NCI-H69 (cell line): Measurements from ENCODE around the gene INPP4B.
"Not testable (repeated sequence)": the region's sequence is repeated elsewhere in the genome, so short reads cannot be mapped to it uniquely, and the experiment has no call there.

Experiments used
- DNase-seq: peaks from one replicate; lab custom pipeline; 2025; lab: John Stamatoyannopoulos, UW

INPP4B gene

DNA sequence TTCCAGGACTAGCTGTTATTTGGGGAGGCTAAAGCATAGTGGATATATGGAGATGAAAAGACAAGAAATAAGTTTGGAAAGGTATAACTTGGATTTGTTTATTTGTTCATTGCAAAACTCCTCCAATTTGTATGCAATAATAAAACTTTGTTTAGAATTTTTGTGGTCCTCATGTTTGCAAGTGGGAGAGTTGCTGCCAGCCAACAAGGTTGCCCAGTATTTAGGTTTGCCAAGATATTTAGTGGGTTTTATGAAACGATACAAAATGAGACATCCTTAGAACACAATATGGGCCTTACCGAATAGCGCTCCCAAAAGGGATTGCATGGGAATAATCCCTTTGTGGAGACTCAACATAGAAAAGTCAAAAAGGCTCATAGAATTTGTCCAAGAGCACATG lies 162.1 kb downstream of the INPP4B start:
- DNase-seq: no peak

DNA sequence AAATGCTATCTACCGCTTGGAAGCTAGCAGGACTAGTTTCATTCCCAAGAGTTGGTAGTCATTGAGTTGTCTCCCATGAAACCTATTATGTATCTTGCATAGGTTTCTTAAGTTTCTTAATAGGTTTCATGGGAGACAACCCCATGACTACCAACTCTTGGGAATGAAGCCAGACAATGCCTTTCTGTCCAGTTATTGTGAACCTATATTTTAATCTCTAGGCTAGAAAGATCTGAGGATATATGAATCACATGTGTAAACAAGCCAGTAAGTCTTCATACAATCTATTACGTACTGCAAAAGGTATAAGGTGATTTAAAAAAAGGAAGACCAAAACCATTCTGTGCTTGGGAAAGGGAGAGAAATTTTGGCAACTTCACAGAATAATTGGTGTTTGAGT lies 162.6 kb downstream of the INPP4B start:
- DNase-seq: no peak

DNA sequence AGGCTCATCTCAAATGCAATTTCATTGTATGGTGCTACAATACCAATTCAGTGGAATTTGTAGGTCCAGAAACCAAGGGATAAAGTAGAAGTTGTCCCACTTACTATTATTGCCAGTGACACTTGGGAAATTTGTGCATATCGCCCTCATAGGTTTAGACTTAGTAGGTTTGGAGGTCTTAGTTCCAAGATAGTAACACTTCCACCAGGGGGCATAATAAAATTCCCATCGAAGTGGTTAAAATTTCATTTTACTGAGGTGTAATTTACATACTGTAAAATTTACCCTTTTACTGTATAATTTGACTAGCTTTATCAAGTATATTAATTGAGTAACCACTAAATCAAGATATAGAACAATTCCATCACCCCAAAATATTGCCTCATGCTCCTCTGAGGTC lies 174.6 kb downstream of the INPP4B start:
- no peak for DNase-seq

DNA sequence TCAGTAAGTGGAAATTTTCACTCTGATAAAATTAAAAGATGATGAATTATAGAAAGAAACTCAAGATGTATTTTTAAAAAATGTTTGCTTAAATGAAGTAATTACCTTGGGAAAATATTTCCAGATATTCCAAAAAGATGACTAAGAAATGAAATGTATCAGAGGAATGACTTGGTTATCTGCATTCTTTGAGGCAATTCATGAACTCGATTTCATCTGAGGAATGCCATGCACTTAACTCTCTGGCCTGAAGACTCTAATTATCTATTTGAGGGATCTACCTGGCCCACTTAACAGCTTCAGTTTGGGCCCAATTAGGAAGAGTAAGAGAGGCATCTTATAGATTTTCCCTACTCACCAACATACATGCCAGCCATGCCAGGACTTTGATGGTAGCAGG lies 182.3 kb downstream of the INPP4B start:
- no peak for DNase-seq

DNA sequence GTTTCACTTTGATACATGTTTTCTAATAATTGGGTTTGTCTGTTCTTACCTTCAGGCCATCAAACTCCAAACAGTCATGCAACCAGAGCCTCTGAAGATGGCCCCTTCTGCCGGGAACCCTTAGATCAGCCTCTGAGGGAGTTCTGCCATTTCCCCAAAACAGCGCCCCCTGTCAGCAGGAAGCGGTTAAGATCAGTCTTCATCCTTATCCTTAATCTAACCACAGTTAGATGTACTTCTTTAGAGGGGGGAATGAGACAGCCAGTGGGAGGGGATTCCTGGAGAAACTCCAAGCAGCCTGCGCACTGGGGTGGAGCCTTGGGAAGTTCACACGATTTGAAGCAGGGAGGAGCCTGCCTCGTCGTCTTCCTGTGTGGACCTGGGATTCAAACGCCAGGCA lies 185.4 kb downstream of the INPP4B start:
- peak; percentile 0 for DNase-seq

DNA sequence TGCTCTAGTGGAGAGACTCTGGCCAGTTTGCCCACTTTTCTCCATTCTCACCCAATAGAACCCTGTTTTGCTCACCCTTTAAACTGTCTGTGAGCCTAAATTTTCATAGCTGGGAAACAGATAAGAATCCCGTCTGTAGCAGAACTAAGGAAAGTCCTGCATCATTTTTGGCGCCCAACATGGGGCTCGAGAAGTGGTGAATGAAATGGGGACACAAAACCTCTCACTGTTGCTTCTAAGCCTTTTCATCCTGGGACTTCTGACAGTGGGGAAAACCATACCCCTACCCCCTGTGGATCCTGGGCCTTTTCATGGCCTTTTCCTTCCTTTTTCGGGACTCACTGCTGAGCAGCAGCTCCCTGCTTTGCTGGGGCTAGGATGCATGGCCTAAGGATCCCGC lies 189.9 kb downstream of the INPP4B start:
- DNase-seq: peak; percentile 18

DNA sequence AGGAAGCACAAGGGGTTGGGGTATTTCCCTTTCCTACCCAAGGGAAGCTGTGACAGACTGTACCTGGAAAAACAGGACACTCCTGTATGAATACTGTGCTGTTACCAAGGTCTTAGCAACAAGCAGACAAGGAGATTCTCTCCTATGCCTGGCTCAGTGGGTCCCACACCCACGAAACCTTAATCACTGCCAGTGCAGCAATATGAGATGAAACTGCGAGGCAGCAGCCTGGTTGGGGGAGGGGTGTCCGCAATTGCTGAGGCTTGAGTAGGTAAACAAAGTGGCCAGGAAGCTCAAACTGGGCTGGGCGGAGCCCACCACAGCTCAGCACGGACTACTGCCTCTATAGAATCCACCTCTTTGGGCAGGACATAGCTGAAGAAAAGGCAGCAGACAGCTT lies 197.7 kb downstream of the INPP4B start:
- DNase-seq: no peak

DNA sequence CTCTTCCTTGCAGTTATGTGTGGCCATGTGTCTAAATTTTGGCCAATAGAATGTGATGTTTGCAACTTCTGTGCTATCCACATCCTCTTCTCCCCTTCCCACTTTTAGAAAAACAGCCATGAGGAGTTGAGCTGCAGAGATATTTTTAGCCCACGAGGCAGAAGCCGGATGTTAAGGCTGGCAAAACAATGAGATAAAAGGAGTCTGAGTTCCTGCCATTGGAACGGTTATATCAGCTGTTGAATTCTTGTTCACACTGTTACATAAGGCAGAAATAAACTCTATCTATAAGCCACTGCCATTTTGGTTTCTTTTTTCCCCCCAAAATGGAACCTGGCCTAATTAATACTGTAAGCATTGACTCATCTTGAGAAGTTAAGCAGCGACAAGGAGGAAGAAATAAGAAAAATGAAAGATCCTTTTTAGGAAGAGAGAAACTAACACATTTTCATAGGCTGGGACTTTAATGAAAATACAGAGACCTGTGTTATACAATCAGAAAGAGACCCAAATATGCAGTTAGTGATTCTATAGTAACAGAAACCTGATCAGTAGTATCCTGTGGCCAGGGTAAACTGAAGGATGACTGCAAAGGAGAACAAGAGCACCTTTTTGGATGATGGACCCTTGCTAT lies 200.5 kb downstream of the INPP4B start:
- no peak for DNase-seq

DNA sequence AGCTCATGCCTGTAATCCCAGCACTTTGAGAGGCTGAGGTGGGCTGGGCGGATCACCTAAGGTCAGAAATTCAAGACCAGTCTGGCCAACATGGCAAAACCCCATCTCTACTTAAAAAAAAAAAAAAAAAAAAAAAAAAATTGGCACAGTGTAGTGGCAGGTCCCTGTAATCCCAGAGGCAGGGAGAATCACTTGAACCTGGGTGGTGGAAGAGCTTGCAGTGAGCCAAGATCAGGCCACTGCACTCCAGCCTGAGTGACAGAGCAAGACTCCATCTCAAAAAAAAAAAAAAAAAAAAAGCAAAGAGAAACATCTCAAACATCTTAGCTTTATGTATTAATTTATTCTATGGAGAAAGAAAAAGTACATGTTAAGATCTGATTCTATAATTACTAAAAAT lies 201.5 kb downstream of the INPP4B start:
- DNase-seq: not testable (repeated sequence)

DNA sequence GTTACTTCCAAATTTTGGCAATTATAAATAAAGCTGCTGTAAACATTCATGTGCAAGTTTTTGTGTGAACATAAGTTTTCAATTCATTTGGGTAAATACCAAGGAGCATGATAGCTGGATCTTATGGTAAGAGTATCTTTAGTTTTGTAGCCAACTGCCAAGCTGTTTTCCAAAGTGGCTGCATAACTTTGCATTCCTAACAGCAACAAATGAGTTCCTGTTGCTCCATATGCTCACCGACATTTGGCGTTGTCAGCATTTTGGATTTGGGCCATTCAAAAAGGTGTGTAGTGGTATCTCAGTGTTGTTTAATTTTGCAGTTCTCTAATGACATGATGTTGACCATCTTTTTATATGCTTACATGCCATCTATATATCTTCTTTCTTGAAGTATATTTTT lies 208.5 kb downstream of the INPP4B start:
- DNase-seq: no peak

DNA sequence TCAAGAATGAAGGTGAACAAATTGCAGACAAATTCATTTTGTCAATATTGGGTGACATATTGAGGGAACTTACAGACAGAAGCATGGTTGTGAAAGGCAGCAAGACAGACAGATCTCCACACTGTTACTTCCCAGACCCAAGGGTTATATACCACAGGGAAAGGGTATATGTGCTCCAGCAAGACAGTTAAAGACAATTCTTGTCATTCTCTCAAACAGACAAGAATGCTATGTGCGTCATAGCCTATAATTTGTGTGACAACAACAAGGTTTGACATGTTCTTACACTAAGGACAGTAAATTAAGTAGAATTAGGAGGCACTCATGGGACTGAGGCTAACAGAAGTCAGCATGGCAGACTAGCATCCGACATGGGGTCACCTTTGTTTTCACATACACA lies 214.3 kb downstream of the INPP4B start:
- DNase-seq: no peak

DNA sequence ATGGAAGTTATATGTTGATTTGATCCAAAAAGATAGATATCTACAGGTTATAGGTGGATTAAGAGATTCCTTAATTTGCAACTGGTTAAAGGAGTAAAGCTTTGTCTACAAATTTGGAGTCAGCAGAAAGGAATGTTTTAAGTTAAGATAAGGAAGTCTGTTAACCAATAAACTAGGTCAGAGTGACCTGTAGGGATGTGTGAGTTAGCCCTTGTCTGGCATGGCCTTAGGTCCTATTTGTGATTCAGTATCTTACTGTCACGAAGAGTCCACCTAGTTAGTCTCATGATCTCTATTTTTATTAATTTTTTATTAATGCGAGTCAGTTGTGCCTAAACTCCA lies 230.8 kb downstream of the INPP4B start:
- no peak for DNase-seq

DNA sequence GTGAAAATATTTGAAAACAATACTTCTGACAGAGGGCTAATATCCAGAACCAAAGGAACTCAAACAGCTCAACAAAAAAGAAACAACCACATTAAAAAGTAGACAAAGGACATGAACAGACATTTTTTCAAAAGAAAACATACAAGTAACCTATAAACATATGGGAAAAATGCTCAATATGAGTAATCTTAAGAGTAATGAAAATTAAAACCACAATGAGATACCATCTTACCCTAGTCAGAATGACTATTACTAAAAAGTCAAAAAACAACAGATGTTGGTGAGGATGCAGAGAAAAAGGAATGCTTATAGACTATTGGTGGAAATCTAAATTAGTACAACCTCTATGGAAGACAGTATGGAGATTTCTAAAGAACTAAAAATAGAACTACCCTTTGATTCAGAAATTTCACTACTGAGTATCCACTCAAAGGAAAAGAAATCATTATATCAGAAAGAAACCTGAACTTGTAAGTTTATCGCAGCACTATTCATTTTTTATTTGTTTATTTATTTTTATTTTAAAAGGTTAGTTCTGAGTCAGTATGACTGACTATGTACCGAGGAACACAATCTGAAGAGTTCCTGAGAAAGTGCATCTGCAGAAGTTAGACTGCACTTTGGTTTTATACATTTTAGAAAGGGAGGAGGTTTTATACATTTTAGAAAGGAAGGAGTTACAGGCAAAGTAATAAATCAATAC lies 231.3 kb downstream of the INPP4B start:
- no peak for DNase-seq

DNA sequence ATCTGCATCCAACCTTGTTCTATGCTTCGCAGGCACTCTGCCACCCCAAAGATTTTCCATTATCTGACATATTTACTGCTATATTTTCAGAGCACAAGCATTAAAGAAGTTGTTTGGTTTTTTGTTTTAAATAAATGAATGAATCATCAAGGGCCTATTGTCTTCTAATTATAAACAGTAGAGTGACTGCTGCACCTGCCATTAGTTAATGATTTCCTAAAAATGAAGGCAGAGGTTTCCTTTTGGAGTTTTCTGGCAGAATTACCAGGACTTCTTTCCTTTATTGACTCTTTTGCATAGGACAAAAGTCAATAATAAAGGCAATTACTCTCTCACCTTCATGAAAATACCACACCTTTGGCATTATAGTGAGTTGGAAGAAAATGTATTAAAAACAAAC lies 238.1 kb downstream of the INPP4B start:
- DNase-seq: no peak

DNA sequence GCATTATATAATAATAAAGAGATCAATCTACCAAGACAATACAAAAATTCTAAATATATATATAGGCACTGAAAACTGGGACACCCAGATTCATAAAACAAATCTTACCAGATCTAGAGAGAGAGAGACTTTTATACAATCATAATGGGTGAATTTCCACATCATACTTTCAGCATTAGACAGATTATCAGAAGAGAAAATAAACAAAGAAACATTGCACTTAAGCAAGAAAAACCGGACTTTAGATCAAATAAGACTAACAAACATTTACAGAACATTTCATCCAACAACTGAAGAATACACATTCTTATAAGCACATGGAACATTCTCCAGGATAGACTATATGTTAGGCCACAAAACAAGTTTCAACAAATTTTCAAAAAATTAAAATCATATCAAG lies 245.1 kb downstream of the INPP4B start:
- no peak for DNase-seq

DNA sequence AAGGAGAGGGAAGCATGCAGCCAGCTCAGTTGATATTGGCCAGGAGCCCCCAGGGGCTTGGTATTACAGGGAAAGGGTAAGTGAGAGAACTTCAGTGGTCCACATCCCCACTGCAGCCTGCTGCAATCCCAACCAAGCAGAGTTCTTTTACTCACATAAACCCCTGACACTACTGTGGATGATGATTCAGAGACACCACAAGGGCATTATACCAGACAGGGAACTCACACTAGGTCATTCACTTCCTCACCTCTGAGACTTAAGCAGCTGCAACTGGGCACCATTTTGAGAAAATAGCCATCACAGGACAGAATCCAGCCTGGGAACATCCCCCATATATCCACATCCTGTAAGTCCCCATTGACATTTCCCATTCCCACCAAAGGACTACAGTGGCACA lies 248.0 kb downstream of the INPP4B start:
- DNase-seq: no peak

DNA sequence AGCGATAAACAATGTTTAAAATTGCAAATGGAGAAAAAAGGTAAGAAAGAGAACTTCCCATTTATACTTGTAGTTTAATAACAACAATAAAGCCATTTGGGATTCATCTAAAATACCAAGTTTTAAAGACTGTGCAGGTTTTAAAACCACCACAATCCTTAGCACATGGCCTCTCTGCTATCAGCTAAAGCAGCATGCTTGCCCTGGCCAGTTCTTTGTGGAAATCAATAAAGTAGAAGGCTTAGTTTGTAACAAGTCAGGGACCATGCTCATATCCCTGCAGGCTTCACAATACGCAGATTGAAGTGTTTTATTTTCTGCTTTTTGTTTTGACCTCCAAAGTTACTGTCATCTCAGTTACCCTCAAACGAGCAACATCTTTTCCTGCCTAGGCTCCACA lies 249.5 kb downstream of the INPP4B start:
- no peak for DNase-seq

DNA sequence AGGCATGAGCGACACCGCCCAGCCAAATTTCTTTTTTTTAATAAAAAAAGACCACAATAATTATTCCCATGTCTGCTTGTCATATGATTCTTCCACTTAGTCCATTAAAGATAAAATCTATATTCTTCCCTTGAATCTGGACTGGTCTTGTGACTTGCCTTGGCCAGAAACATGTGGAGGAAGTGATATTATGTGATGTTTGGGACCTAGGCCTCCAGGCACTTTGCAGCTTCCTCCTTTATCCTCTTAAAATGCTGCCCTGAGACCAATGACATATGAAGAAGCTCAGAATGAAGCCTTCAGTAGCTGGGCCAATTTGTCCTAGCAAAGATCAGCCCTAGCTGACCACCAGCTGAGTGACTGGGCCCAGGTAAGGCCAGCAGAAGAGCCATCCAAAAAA lies 250.0 kb downstream of the INPP4B start:
- no peak for DNase-seq

DNA sequence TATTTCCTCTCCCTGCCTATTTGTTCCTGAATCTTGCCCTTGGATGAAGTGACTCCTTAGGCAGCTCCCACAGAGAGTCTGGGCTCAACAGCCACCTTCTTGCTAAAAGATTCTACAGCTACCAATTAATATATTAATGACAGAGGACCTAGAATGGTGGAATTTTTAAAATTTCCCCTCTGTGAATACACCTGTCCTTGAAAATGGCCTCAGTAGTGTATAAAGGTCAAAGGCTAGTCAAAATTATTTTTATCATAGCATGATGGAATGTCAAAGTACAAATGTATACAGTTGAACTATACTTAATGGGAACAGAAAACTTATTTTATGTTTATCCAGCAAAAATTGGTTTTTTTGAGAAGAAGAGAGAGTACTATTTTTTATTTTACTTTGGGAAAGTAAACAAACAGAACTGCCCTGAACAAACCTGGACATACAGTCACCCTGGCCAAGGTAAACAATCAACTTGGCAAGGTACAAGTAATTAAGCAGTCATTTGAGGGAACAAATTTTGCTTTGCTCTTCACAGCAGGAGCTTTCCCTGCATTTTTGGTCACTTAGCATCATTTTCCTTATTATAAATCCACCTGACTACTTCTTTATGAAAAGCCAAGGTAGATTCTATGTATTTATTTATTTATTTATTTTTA lies 250.8 kb downstream of the INPP4B start:
- peak; percentile 34 for DNase-seq

DNA sequence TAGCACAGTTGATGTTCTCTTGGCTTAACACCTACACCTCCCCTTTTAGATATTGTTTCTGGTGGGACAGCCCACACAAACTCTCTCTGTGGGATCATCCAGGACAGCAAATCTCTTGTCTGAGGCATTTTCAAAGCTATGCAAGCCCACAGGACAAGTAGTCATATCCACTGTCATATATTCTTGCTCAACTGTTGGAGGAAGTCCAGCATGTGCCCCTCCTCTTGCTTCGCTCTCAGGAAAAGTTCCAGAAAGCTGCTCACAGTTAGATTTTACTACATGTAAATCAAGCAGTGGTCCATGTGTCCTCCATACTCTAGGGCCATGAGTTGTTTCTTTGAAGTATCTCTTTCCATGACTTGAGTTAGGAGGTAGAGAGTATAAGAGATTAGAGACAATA lies 260.7 kb downstream of the INPP4B start:
- no peak for DNase-seq

DNA sequence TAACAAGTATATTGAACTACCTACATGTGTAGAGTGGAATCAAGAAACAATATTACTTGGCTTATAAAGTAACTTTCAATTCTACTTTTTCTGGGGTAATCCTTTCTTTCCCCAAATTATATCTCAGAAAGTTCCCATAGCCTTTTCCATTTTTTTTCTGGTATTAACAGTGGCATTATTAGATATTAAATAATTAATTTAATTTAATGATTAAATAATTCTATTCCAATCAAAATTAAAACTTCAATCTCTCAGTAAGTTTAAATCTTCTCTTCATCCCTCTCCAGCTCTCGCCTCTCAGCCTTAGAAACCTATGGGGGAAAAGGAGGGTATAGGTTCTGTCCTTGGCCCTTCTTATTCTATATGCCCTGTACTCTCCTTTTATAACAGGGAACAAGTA lies 262.4 kb downstream of the INPP4B start:
- no peak for DNase-seq

DNA sequence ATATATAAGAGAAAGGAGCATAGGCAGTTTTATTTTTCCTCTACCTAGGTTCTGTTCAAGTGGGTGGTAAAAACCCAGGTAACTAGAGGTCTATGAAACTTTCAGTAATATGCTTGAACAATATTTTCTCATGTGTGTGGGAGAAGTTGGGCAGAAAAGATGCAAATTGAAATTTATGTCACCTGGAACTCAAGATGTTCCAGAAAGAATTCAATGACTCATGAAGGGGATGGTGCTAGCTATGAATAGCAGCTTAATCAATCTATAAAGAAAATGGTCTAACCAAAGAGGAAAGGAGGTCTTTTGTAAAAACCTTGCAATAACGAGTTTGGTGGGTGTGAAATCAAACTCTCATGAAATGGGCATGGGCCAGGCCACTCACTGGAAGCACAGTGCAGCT lies 263.8 kb downstream of the INPP4B start:
- no peak for DNase-seq

DNA sequence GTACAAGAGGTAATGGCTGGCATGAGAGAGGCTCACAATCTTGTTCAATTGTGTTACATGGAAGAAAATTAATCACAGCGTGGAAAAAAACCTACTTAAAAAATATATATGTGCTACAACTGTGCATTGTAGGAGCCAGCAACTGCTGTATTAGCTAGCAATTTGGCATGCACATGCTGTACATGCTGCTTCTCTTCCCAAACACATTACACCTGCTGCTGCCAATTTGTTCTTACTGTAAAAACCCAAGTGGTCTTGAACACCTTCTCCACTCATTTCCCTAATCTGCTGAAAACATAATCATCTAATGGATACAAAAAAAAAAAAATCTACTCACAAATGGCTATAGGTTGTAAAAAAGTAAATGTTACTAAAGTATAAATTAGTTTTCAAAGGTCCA lies 264.2 kb downstream of the INPP4B start:
- no peak for DNase-seq

DNA sequence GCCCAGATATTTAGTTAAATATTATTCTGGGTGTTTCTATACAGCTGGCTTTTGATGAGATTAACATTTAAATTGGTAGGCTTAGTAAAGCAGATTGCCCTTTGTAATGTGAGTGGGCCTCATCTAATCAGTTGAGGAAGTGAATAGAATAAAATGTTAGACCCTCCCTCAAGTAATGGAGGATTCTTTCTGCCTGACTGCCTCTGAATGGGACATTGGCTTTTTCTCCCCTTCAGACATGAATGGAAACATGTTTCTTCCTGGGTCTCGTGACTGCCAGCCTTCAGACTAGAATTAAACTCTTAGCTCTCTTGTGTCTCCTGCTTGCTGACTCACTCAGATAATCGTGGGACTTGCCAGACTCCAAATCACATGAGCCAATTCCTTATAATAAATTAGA lies 266.7 kb downstream of the INPP4B start:
- peak; percentile 13 for DNase-seq
